Measurements from ENCODE around the gene FAR2.
"Not testable (repeated sequence)": the region's sequence is repeated elsewhere in the genome, so short reads cannot be mapped to it uniquely, and the experiment has no call there.

FAR2 gene

GRCh38 chr12:29148911-29149690, at the start of gene FAR2:
FAR2 (plus strand) TSS chr12:29149278; CDS start chr12:29270450, 121,172 bp downstream.
- DNase-seq, result peak; percentile 43

GRCh38 chr12:29102741-29103140, 46.3 kb upstream of the FAR2 start:
- DNase-seq, result no peak

- peak; percentile 47 for DNase-seq
Measured at GRCh38 chr12:29103539-29103974, 45.5 kb upstream of the FAR2 start.

DNA sequence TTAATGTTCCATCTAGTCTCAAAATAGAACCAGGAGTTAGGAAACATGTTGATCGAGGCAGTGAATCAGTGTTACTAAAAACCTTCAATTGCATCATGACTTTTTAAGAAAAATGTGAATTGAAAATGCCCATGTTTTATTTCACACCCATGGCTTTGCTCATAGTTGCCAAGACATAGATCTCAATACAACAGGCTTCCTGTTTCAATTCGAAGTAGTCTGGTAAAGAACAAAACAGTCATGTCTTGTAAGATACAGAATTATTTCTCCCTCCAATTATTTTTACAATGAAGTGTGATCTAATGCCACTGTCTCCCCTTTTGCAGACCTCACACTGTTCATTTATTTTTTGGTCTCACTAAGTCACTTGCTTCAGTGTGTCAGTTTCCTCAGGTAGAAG, 44.6 kb upstream of the FAR2 start:
- no peak for DNase-seq

GRCh38 chr12:29110506-29111442, 38.3 kb upstream of the FAR2 start:
- no peak for DNase-seq

DNA sequence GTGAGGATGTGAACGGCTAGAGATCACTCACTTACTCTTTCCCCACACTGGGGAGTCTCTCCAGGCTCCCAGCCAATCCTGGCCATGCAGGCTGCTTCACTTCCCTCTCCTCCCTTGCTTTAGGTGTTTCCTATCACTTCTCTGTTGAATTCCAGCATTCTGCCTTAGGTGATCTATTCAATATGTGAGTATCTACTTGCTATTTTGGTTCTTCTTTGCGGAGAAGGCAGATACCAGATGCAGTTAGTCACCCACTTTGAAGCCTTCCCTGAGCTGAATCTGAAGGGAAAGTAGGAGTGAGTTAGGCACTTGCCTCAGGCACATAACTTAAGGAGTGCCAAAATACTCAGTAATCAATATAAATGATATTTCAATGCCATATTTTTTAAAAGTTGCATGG, 36.0 kb upstream of the FAR2 start:
- no peak for DNase-seq

DNA sequence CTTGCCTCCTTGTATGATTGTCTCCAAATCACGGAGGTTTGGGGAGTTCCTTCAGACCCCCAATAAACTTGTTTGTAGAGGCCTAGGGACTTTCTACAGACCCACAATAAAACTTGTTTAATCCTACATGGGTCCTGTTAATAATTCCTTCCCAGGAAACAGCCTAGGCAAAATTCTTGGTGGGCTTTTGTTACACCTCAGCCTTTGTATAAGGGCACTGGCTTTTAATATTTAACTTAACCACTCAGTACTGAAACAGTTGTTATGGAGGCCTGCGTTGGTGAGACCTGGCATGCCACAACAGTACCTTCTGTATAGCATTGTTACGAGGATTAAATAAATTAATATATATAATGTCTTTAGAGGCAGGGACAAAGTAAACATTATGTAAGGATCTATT, 32.7 kb upstream of the FAR2 start:
- DNase-seq, result no peak

GRCh38 chr12:29131539-29131938, 17.5 kb upstream of the FAR2 start:
- DNase-seq, result no peak

DNA sequence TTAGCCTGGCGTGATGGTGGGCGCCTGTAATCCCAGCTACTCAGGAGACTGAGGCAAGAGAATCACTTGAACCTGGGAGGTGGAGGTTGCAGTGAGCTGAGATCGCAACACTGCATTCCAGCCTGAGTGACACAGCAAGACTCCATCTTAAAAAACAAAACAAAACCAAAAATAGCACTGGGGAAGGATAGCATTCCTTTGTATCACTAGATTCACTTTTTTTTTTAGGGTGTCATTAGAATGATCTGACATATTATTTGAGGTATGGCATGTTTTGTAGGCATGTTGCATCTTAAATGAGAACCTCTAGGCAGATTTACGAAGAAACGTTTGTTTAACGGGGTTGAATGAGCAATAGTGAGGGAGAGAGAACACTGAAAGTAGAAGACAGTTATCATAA, 16.8 kb upstream of the FAR2 start:
- no peak for DNase-seq

- DNase-seq, result no peak
Measured at GRCh38 chr12:29133181-29133580, 15.9 kb upstream of the FAR2 start.

- no peak for DNase-seq
Measured at GRCh38 chr12:29133680-29134079, 15.4 kb upstream of the FAR2 start.

DNA sequence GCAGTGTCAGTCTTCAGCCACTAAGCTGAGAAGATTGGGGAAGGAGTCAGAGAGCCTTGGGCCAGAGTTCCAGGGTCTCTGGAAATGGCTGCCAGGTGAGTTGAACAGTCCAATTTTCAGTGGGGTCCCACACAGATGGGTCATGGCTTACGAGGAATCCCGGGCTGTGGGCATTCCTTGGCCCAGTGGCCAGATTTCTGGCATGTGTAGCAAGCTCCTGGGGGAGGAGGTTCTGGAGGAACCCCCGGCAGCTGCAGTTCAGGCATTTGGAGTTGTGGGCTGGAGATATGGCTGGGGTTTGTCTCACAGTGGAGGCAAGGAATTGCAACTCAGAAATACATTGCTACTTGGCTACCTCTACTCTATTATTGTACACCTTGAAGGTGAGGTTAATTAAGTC, 10.8 kb upstream of the FAR2 start:
- not testable (repeated sequence) for DNase-seq

DNA sequence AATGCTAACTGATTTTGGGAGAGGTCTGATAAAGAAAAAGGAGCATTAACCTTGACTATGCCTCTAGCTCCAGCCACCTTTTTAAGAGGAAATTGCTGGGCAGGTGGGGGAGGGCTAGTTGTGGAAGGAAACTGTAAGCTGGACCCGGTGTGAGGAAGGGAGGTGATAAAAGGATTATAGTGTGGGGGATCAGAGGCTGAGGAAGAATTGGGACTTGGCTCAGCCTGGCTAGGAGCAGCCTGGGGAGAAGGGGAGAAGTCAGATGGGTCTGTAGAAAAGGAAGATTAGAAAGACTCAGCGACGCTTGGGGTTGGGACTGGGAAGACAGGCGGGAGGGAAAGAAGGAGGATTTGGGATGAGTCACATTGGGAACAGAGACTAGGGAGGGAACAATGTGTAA, 10.2 kb upstream of the FAR2 start:
- DNase-seq, result not testable (repeated sequence)

DNA sequence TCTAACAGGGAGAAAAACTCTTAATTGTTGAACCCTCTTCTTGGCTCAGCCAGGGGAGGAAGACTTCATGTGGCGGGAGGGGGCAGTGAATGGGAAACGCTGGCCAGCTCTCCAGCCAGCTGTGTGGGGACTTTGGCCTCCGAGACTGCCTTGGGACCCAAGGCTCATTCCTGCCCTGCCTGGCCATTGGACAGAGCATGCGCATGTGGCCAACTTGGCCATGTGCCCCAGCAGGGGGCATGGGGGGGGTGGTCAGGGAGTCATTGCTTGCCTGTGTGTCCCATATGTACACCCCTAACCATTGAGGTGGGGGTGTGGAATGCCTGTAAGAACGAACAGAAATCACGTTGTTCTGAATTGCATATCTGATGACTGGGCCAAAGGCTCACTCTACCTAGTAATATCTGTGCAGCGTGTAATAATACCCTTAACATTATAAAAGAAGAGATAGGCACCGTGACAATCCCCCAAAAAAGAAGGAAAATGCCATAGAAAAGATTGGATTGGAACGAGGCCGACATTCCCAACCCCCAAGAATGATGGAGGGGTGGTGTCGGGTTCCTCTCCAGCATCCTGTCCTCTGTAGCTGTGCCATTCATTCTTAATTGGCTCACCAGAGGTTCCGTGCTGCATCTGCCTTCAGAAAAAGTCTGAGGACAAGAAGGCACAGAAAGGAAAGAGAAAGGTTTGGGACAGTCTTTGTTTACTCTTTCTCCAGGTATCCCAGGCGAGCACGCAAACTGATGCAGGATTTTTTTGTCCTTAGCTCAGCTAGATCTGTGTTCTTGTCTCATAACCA, 3.5 kb upstream of the FAR2 start:
- no peak for DNase-seq

DNA sequence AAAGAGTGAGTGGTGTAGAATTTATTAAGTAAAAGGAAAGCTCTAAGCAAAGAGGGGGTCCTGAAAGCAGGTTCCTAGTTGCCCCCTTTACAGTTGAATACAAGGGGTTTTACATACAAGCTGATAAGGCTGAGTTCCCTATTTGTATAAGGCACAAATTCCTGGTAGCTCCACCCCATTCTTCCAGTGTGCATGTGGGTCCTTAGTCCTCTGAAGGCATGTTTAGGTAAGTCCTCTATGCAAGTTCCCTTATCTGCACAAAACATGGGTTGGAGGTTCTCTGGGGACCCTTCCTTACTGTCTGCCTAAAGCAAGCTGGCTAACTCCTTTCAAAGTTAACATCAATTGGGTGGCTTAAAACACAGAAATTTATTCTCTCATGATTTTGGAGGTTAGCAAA, 2.9 kb upstream of the FAR2 start:
- DNase-seq, result no peak

- DNase-seq, result no peak
Measured at GRCh38 chr12:29147731-29148595, 1.1 kb upstream of the FAR2 start.

DNA sequence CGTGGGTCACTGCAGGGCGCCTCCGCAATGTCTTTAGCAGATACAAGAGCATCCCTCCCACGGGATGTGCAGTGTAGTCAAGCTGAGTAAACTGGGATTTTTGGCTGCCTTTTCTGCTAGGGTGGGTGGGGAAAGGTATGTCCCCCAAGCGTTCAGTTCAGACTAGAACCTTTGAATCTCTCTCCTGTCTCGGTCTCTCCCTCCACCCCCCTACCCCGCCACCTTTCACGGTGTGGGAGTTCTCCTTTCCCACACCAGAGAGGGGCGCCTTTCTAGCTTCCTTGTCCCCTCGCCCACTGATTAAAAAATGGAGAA, 525 bp upstream of the FAR2 start:
- peak; percentile 6 for DNase-seq

DNA sequence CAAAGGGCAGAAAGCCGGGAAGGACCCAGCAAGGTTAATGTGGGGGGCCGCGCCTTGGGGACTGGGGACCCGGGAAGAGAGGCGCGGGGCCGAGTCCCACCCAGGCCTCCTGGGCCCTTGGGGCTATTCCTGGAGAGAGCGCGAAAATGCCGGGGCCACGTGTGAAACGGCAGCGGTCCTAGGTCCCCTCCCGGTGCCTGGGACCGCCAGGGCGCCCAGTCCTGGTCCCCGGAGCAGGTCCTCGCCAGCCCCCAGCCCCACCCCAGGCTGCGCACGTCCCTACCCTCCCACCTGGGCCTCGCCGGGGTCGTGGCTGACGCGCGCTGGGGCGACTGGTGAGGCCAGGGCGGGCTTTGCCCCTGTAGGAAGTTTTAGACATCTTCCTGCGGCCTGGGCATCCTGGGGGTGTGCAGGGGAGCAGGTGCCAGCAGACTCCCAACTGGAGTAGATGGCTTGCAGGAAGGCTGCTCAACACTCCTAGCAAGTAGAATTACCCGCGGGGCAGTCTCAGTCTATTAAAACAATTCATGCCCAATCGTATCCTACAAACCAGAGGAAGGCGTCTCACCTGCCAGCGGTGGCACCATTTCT, 708 bp downstream of the FAR2 start:
- no peak for DNase-seq

GRCh38 chr12:29150462-29150861, 1.4 kb downstream of the FAR2 start:
- DNase-seq, result no peak

- DNase-seq, result no peak
Measured at GRCh38 chr12:29152223-29152868, 3.3 kb downstream of the FAR2 start.

DNA sequence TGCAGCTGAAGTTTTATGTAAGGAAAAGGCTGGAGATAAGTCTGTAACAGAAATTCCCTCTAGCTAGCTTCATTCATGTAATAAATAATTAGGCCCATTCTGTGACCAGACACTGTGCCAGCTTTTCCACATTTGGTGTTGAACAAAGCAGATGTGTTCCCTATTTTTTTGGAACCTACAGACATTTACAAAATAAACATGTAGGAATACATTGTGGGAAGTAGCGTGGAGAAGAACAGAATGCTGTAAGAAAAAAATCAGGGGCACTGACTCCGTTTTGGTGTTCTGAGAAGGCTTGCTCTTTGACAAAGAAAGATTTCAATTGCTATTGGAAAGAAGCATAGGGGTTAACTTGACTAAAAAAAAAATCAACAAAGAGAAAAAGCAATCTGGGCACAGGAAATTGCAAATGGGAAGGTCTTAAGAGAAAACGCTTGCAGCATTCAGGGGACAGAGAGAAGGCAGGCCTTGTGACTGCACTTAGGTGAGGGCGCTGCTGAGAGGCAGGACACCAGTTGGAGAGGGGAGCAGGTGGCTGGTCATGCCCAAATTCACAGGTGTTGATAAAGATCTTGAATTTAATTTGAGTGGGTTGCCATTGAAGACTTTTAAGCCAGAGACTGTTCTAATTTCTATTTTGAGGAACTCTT, 4.0 kb downstream of the FAR2 start:
- no peak for DNase-seq
